ENCODE results near the gene PRR14.

The PRR14 gene

DNA sequence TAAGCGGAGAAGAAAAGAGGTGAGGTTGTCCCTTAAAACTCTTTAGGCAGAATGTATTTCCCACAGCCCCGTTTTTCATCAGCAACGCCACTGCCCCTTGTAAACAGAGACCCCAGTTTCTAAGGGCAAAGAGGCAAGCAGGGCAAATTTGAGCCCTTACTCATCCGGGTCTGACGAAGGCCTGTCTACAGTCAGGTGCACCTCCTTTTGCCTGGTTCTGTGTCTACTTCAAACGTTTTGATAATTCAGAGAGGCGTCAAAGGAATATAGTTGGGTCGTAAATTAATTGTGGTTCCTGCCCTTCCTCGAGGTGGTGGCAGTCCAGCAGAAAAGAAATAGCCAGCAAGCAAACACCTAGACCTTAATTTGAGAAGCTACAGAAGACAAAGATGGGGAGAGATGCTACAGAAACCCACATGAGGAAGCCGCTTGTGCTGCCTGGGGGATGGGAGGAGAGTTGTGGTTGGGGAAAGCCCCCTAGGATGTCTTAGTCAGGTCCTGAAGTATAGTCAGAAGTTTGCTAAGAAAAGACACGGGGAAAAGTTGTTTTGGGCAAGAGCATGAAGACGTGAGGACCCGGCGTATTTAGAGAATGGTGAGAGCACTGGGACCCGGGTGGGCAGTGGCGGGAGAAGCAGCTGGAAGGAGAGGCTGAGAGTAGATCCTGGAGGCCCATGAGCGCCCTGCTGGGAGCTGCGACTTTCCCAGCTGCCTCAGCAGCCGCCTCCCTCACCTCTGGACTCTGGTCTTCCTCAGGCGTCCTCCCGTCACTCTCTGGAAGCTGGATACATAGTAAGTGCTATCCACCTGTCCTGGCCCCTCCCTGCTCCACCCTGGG, 9.9 kb downstream of the PRR14 start:
- DNase-seq: no peak

DNA sequence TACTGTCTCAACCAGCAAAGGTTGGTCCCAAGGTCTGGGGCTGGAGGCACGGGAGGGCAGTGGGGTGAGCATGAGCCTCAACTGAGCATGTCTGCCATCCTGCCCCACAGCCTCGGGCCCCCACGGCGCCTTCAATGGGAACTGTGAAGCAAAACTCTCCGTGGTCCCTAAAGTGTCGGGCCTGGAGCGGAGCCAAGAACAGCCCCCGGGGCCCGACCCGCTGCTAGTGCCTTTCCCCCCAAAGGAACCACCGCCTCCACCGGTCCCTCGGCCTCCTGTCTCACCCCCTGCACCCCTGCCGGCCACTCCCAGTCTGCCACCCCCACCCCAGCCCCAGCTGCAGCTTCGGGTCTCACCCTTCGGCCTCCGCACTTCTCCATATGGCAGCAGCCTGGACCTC, 11.7 kb downstream of the PRR14 start:
- DNase-seq: no peak

DNA sequence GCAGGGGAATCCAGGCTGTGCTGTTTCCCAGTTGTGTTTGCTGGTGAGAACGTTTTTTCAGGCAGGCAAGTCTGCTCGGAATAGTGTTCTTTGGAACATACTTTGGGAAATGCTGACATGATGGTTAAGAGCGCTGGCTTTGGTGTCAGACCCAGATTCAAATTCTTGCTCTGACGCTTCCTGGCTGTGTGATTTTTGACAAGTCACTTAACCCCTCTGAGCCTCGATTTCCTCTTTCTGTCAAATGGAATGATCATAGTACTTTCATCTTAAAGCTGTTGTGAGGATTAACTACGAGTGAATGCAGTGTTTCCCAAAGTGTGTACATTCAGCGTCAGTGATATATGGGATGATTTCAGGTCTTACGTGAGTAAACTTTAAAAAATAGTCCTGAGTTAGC, 12.3 kb downstream of the PRR14 start:
- DNase-seq: no peak

DNA sequence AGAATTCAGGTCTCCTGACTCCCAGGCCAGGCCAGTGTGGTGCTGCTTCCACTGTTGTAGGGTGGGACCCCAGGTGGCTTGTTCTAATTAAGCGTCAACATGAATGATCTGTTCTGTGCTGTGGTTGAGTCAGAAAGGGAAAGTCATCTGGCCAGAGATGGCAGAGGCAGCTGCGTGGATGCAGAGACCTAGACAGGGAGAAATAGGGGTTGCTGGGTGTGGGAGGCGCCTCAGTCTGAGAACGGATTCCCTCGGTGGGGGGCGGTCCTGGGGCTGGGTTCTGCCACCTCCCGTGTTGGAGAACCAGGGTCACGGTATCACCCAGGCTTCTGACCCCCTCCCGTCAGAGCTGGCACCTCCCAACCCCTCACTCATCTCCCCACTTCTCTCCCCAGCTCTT, 13.1 kb downstream of the PRR14 start:
- no peak for DNase-seq

DNA sequence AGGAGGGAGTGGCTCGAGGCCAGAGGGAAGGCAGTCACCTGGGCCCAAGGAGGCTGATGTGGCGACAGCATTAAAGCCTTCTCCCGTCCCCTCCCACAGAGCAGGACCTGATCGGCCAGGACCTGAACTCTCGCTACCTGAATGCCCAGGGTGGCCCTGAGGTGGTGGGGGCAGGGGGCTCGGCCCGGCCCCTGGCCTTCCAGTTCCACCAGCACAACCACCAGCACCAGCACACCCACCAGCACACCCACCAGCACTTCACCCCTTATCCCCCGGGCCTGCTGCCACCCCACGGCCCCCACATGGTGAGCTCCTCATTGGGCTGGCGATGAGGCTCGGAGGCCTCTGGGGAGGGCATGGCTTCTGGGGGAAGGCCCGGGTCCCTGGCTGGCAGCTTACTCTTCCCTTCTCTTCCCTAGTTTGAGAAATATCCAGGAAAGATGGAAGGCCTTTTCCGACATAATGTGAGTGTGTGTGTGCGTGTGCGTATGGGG, 13.9 kb downstream of the PRR14 start:
- no peak for DNase-seq

DNA sequence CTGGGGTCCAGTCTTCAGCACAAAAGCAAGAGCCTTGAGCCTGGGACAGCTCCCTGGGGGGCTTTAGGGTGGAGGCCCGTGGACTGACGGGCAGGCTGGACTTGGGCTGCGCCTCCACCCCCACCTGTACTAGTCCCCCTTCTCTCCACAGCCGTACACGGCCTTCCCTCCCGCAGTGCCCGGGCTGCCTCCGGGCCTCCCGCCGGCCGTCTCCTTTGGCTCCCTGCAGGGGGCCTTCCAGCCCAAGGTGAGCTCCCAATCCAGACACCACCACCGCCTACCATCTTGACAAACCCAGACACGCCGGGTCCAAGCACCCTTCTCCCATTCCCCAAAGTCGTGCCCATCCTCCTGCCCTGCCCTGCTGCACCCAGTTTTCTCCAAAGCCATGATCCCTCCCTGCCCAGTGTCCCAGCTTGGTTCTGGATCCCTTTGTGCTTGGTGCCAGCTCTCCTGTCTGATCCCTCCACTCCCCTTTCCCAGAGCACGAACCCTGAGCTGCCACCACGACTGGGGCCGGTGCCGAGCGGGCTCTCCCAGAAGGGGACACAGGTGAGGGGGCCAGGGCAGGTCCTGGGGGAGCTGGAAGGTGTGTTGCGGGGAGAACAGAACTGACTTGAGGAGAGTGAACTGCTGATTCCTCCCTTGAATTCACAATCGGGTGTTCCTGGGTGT, 14.5 kb downstream of the PRR14 start:
- DNase-seq: no peak

DNA sequence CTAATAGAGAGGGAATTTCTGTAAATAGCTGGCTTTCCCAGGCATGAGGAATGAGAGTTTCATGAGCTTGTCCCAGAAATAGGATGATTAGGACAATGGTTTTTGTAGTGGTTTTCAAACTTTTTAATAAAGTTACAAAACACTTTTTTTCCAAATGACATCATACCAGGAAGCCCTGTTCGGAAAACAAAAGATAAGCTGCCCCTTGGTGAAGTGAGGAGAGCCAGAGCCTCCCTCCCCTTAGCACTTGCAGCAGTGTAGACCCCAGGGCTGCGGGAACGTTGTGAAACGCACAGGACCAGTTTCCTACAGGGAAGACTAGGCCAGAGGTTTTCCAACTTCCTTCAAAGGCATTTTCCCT, 15.1 kb downstream of the PRR14 start:
- no peak for DNase-seq

DNA sequence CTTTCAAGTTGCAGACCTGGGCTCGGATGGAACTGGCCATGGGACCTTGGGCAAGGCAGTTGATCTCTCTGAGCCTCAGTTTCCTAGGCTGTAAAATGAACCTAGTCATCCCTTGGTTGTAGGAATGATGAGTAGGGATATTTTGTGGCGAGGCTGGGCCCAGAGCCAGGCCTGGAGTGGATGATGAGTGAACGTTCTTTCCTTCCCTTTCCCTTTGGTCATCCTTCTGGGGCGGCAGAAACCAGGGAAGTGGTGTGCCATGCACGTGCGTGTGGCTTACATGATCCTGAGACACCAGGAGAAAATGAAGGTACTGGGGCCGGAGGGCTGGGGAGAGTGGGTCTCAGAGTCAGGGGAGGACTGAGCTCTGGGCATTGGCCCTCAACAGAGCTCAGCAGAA, 15.9 kb downstream of the PRR14 start:
- no peak for DNase-seq

DNA sequence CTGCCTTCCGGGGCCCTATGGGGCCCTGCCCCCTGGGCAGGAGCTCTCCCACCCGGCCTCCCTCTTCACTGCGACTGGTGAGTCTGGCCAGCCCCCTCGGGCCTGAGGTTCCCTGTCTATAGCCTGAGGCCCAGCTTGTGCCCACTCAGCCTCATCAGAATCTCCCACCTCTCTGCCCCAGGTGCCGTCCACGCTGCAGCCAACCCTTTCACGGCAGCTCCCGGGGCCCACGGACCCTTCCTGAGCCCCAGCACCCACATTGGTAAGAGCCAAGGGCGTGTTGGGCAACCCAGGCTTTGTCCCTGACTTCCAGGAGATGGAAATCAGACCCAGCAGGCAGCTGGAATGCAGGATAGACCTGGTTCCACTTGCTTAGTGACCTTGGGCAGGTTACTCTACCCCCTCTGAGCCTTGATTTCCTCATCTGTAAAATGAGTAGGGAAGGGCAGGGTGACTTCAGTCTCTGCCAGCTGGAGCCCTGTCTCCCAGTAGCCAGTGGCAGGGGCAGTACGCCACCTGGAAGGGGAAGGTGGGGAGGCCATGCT, 16.7 kb downstream of the PRR14 start:
- DNase-seq: no peak

DNA sequence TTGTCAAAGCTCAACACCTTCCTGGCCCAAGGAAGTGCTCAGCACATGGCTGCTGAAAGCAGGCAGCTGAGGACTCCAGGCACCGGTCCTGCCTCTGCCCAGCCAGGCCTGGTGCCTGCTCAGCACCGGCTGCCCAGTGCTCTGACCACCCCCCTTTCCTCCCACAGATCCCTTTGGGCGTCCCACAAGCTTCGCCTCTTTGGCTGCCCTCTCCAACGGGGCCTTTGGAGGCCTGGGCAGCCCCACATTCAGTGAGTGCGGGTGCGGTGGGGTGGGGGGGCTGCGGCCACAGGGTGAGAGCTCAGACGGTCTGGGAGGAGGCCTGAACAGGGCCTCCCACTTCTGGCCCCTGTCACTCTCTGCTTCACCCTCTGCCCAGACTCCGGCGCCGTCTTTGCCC, 17.6 kb downstream of the PRR14 start:
- no peak for DNase-seq

DNA sequence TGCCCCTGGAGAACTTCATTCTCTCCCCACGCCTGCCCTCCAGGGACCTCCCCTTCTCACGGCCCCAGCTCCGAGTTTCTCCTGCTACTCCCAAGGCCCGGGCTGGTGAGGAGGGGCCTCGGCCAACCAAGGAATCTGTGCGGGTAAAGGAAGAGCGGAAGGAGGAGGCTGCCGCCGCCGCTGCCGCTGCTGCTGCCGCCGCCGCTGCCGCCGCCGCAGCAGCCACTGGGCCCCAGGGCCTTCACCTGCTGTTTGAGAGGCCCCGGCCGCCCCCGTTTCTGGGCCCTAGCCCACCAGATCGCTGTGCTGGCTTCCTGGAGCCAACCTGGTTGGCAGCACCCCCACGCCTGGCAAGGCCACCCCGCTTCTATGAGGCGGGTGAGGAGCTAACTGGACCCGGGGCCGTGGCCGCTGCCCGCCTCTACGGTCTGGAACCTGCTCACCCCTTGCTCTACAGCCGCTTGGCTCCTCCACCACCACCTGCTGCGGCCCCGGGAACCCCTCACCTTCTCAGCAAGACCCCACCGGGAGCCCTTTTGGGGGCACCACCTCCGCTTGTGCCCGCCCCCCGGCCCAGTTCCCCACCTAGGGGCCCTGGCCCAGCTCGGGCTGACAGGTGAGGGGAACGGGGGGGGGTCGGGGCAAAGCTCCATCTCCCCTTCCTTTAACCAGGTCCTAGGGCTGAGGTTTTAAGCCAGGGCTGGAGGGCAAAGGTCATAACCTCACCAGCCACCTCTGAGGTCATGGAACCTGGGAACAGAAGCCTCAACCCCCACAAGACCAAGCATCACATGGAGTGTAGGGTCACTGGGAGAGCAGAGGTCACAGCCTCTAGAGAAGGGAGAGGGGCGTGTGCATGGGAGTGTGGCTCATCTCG, 18.5 kb downstream of the PRR14 start:
- DNase-seq: no peak

DNA sequence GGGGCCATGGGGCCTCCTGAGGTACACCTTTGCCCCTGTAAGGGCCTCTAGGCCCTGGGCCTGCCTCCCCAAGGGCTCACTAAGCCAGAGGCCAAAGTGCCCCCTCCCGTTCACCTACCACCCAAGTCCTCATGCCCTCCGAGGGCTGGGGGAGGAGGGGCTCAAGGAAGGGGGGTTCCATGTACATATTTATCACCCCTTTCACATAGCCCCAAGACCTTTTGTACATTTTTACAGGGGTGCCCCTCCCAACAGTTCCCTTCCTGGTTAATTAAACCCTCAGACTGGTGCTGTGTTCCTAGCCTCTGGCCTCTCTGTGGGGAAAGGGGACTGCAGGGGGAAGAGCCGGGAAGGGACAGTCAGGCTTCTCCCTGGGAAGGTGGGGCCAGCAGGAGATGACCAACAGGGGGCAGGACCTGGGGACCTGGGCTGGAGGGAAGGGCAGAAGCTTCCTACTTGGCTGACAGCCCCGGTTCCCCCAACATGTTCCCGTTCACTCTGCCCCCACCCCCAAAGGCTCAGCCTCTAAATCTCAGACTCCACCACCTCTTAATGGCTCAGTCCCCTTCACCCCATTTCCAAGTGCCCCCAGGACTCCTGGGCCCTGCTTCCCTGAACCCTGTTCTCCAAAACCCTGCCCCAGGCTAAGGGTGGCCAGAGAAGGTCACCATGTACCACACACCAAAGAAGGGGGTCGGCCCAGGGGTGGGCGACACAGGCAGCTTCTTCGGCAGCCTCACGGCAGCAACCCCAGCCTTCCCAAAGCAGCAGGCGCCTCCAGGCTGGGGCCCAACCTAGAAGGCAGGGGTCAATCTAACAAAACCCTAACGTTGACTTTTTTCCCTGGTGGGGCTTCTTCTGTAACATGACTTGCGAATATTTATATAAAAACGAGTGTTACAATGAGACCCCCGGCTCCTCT, 19.4 kb downstream of the PRR14 start:
- DNase-seq: no peak

DNA sequence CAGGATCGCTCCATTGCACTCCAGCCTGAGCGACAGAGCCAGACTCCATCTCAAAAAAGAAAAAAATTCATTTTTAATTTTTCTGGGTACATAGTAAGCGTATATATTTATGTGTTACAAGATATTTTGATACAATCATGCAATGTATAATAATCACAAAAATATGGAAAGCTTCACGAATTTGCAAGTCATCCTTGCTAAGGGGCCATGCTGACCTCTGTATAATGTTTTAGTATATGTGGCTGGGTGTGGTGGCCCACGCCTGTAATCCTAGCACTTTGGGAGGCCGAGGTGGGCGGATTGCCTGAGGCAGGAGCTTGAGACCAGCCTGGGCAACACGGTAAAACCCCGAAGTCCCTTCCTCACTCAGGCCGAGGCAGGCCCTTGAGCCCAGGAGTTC, 24.4 kb downstream of the PRR14 start:
- no peak for DNase-seq

DNA sequence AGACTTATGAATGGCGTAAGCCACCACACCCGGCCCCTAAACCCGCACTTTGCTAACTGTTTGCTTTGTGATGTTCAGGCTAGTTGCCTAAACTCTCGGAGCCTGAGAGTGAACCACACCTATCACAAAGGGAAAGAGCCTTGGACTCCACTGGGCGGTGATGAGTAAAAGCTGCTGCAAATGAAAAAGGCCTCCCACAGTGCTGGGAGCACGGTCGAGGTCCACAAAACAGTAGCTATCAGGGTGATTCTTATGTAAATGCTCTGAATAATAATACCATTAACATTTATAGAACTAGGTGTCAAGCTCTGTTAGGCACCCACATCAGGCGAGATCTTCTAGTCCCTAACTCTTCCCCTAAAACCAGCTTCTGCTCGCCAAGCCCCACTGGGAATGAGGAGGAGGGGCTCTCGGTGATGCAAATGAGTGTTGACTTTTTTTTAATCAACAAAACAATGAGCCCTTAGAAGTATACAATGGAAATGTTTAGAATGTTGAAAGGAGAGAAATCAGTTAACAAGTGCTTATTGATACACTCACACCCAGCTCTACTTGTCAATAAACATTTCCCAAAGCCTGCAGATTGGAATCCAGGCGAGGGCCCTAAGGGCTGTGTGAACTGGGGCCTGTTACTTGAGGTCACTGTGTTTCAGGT, 27.3 kb downstream of the PRR14 start:
- no peak for DNase-seq

DNA sequence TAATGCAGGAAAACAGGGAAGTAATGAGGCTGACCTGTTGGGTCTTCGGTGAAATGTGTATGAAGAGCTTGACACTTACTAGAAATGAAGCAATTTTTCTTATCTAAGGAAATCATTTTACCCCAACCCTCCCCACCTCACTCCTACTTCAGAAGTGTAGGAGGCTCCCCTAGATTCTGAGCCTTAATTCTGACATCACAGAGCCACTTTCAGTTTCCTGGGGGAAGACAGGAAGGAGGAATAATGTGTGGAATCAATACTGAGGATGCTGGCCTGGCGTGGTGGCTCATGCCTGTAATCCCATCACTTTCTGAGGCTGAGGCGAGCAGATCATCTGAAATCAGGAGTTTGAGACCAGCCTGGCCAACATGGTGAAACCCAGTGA, 27.8 kb downstream of the PRR14 start:
- DNase-seq: no peak

DNA sequence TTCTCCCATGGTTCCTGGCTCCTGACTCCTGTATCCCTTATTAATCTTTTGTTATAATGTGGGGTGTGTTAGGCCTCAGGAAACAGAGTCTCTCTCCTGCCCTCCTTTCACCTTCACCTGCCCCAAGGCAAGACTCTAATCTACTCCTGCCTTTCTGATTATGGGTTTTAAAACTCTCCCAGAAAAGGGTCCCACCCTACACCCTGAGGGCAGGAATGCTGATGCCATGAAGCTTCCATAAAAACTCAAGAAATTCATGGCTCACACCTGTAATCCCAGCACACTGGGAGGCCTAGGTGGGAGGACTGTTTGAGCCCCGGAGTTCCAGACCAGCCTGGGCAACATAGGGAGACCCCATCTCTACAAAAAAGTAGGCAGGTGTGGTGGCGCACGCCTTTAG, 29.6 kb downstream of the PRR14 start:
- no peak for DNase-seq

DNA sequence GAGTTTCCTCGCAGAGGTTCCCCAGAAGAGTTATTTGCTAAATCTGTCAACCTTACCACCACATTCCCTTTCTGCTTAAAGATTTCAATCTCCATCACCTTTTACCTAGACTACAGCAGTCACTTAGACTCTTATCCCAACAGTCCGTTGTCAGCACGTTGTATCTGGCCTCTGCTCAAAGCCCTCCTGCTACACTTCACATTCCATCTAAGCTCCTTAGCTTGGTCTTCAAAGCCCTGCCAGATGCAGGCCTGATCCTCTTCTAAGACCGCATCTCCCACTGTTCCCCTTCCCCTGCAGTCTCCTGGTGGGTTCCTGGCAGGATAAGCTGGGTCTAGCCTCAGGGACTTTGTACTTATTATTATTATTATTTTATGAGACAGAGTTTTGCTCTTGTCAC, 37.9 kb downstream of the PRR14 start:
- DNase-seq: no peak

DNA sequence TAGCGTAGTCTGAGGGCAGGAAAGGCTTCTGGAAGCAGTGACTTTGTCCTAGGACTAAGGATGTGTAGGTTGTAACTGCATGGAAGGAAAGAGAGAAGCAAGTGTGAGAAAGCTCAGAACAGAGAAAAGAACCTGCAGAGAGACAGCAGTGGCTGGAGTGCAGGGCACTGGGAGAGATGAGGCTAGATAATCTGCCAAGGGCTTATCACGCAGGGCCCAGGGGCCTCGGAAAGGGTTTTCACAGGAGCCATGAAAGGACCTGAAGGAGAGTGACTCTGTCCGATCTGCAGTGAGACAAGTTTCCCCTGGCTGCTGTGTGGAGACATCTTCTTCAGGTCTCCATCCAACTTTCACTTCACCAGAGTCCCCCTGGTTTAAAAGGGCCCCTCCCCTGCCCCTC, 41.1 kb downstream of the PRR14 start:
- DNase-seq: no peak

DNA sequence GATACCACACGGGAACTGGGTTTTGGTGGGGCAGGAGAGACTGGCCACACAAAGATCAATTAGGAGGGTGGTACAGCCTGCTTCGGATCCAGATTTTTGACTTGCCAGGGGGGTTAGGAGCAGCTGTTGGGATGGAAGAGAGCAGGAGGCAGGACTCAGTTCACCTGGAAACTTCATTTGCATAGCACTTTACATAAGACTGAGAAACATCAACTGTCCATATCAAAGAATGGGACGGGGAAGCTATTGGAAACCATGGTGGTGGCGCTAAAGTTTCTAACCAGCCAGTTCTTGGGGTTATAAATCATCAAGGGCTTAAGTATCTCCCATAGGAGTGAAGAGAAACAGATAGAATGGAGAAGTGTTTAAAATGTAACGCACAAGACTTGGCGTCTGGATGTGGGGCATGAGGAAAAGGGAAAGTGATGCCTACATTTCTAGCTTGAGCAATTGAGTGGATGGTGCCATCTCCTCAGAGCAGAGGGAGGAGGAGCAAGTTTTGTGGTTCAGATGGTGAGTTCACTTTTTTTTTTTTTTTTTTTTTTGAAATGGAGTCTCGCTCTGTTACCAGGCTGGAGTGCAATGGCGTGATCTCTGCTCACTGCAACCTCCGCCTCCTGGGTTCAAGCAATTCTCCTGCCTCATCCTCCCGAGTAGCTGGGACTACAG, 41.8 kb downstream of the PRR14 start:
- DNase-seq: peak; percentile 12

DNA sequence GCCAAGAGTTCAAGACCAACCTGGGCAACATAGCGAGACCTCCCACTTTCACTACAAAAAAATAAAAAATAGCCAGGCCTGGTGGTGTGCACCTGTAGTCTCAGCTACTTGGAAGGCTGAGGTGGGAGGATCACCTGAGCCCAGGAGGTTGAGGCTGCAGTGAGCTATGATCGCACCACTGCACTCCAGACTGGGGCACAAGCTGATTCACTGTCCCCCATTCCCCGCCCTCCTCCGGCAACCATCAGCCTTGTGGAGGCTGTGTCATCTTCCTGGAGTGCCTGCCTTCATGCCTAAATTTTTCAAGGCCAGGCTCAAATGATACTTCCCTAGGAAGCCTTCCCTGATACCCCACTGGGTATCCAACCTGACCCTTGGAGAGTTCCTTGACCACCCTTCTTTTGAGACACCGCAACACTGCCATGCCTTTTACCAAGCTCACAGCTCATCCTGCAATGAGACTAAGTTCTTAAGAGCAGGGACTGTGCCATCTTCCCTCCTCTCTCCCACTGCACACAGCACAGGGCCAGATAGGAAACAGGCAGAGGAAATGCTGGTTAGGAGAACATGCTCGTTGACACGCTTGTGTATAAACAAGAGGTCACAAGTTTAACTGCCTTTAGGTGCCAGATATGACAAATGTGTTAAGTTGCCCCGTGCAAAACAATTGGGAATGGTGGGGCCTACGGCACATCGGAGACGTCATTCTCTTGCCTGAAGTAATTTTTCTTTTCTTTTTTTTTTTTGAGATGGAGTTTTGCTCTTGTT, 44.4 kb downstream of the PRR14 start:
- DNase-seq: no peak
